ENCODE data around the gene IL1R2. TPM values are rescaled to one million over a fixed set of nuclear protein-coding genes. Genes with fewer than 3 reads are reported as not detected.
"Not testable (repeated sequence)": the region's sequence is repeated elsewhere in the genome, so short reads cannot be mapped to it uniquely, and the experiment has no call there.

Gene IL1R2
- polyA plus RNA-seq, 2 of the 4 experiments (the other 2 are of a cell fraction): 0.83 to 1.7 TPM

GRCh38 chr2:102002228-102002627 lies 10.5 kb downstream of the IL1R2 start (continued):
- TF ChIP-seq EHMT2 (IDR thresholded peaks at IDR 0.05; ENCODE audit: low read depth) (no peak), BHLHE40 (IDR thresholded peaks at IDR 0.05; ENCODE audit: low read depth, low read length) (no peak), MAFK (IDR thresholded peaks at IDR 0.05; ENCODE audit: partially characterized antibody) (no peak), GATA3 (IDR thresholded peaks at IDR 0.05; ENCODE audit: borderline replicate concordance) (no peak), NFE2L2 (conservative IDR thresholded peaks at IDR 0.05; ENCODE audit: low read length) (no peak)

GRCh38 chr2:102002909-102003308 lies 11.1 kb downstream of the IL1R2 start:
- H3K4me2 ChIP-seq; H3K9me3 ChIP-seq; H3K27ac ChIP-seq; H3K4me3 ChIP-seq; CTCF ChIA-PET; POLR2A ChIA-PET; DNase-seq (ENCODE audit: low read depth in 1 of 2, low spot score in 1 of 2); FAIRE-seq; ATAC-seq: not testable (repeated sequence)
- WGBS (ENCODE audit: missing lambda C conversion rate): 42% methylated on average over 3 of the region's 3 CpGs
- peaks cover 20% of the 10 kb centered on the region; the same call in 2 of the 3 replicates for H3K4me1 ChIP-seq

- H3K4me2 ChIP-seq: no peak overlapping the region
- no peak overlapping the region for H3K4me3 ChIP-seq
- no peak for TF ChIP-seq REST (IDR thresholded peaks at IDR 0.05)
- TF ChIP-seq ZC3H11A (IDR thresholded peaks at IDR 0.05): no peak
- TF ChIP-seq SMC3 (IDR thresholded peaks at IDR 0.05): no peak
- no peak for TF ChIP-seq USF2 (IDR thresholded peaks at IDR 0.05)
- no peak for TF ChIP-seq MYC (IDR thresholded peaks at IDR 0.05; ENCODE audit: borderline replicate concordance, low read length)
- no peak for TF ChIP-seq FOXS1 (CRISPR knock-in tag; IDR thresholded peaks at IDR 0.05)
- no peak for TF ChIP-seq KDM5A (IDR thresholded peaks at IDR 0.05)
- no peak for TF ChIP-seq EHF (CRISPR knock-in tag; IDR thresholded peaks at IDR 0.05)
- TF ChIP-seq POLR2A (IDR thresholded peaks at IDR 0.05; ENCODE audit: low read length): no peak
- TF ChIP-seq CEBPB (IDR thresholded peaks at IDR 0.05): no peak
- no peak for TF ChIP-seq RFX5 (IDR thresholded peaks at IDR 0.05)
- ChIA-PET POLR2A (no interaction called here), CTCF (interaction anchor here (1.1 to 14.6 kb wide), 2 partner anchors 149 to 237 kb away, joined by 3 to 137 read pairs; no protein-coding TSS in a partner anchor)
- WGBS (ENCODE audit: missing lambda C conversion rate): 71% methylated on average over 3 of the region's 3 CpGs
- DNase-seq (ENCODE audit: low read depth in 1 of 2, low spot score in 1 of 2): no peak
- H3K27ac ChIP-seq: no peak overlapping the region
- no peak for FAIRE-seq
- no peaks in the 10 kb centered on the region for H3K9me3 ChIP-seq
- no peak for ATAC-seq
- H3K4me1 ChIP-seq: peaks cover 17% of the 10 kb centered on the region; the same call in 2 of the 3 replicates
These were observed 11.9 kb downstream of the IL1R2 start for GRCh38 chr2:102003696-102004095.

GRCh38 chr2:102004581-102004980 lies 12.8 kb downstream of the IL1R2 start:
- ChIA-PET CTCF (interaction anchor here (0.9 to 14.6 kb wide), 3 partner anchors 148 to 439 kb away, joined by 3 to 137 read pairs (median 6); no protein-coding TSS in a partner anchor), POLR2A (interaction anchor here (0.6 kb wide), 1 partner anchor 247 kb away, joined by 3 read pairs; no protein-coding TSS in a partner anchor)
- WGBS (ENCODE audit: missing lambda C conversion rate): 58% methylated on average over 2 of the region's 2 CpGs
- DNase-seq (ENCODE audit: low read depth in 1 of 2, low spot score in 1 of 2) (no peak), FAIRE-seq (no peak), ATAC-seq (no peak)
- Histone ChIP-seq H3K4me2 (no peak overlapping the region), H3K4me1 (peaks cover 8% of the 10 kb centered on the region; the same call in 2 of the 3 replicates), H3K4me3 (no peak overlapping the region), H3K9me3 (no peaks in the 10 kb centered on the region), H3K27ac (no peak overlapping the region)
- TF ChIP-seq EHF (CRISPR knock-in tag; IDR thresholded peaks at IDR 0.05) (no peak), EHMT2 (IDR thresholded peaks at IDR 0.05; ENCODE audit: low read depth) (no peak), TFCP2L1 (CRISPR knock-in tag; IDR thresholded peaks at IDR 0.05) (no peak), MAFK (IDR thresholded peaks at IDR 0.05; ENCODE audit: partially characterized antibody) (no peak), JUN (IDR thresholded peaks at IDR 0.05) (no peak), HOXB13 (CRISPR knock-in tag; IDR thresholded peaks at IDR 0.05; ENCODE audit: low read depth) (no peak), FOSB (CRISPR knock-in tag; IDR thresholded peaks at IDR 0.05) (no peak), MYC (IDR thresholded peaks at IDR 0.05; ENCODE audit: borderline replicate concordance, low read length) (no peak), HES2 (IDR thresholded peaks at IDR 0.05) (no peak), PHF8 (IDR thresholded peaks at IDR 0.05; ENCODE audit: borderline replicate concordance, low read depth) (no peak), TP53 (CRISPR knock-in tag; IDR thresholded peaks at IDR 0.05) (no peak)
